OCI-LY7 (cell line): ENCODE data around the gene AFF2. TPM values are rescaled to one million over a fixed set of nuclear protein-coding genes. Genes with fewer than 3 reads are reported as not detected.

ENCODE experiments used
- BruUV-seq: library from RNA; stranded (reverse); fragments of 400-500 nt; replicated peaks from 2 replicates; lab custom pipeline; 2021; lab: Mats Ljungman, UMichigan
- CTCF ChIA-PET: fragments of 300-600 bp; sonication (Branson Sonifier 250); formaldehyde crosslinking; loops from one replicate; lab custom pipeline; 2022; ENCODE audit warnings: antibody characterized with exemption; ENCODE audit not compliant: unreplicated experiment; lab: Charles Lee
- POLR2A ChIA-PET: fragments of 300-600 bp; sonication (Branson Sonifier 250); formaldehyde crosslinking; loops from one replicate; lab custom pipeline; 2022; ENCODE audit warnings: antibody characterized with exemption; lab: Charles Lee
- DNase-seq: peaks from one replicate; pipeline ENCODE4 v3.0.0-alpha.2; 2015; ENCODE audit warnings: low spot score
- H2AFZ ChIP-seq: fragments of 200-600 bp; sonication (generic), shearing (Covaris generic); 2 replicates; pipeline ENCODE4 v1.6.1; 2014; ENCODE audit warnings: mild to moderate bottlenecking, antibody characterized with exemption, low read length, moderate library complexity
- H3K27ac ChIP-seq: fragments of 200-600 bp; sonication (generic); 2 replicates; pipeline ENCODE4 v1.5.1; 2014; ENCODE audit warnings: mixed run types, low read depth, mild to moderate bottlenecking, moderate library complexity, low read length, inconsistent platforms; ENCODE audit not compliant: poor library complexity, severe bottlenecking
- H3K36me3 ChIP-seq: fragments of 200-600 bp; sonication (generic); 2 replicates; pipeline ENCODE4 v1.6.1; 2014; ENCODE audit warnings: mild to moderate bottlenecking, antibody characterized with exemption, low read length, moderate library complexity, mixed read lengths; ENCODE audit not compliant: insufficient read depth
- H3K4me1 ChIP-seq: fragments of 200-600 bp; sonication (generic); 2 replicates; pipeline ENCODE4 v1.5.1; 2014; ENCODE audit warnings: mild to moderate bottlenecking, low read length; ENCODE audit not compliant: insufficient read depth, poor library complexity, severe bottlenecking
- H3K4me2 ChIP-seq: fragments of 200-600 bp; sonication (generic); 2 replicates; pipeline ENCODE4 v1.6.1; 2014; ENCODE audit warnings: mild to moderate bottlenecking, low read length
- H3K4me3 ChIP-seq: fragments of 200-600 bp; sonication (generic); 2 replicates; pipeline ENCODE4 v1.5.1; 2014; ENCODE audit warnings: mild to moderate bottlenecking, low read depth, low read length; ENCODE audit not compliant: poor library complexity, severe bottlenecking
- H3K79me2 ChIP-seq: fragments of 200-600 bp; sonication (generic); 2 replicates; pipeline ENCODE4 v1.6.1; 2016; ENCODE audit warnings: low read depth, mild to moderate bottlenecking, low read length, moderate library complexity, mixed read lengths; ENCODE audit not compliant: insufficient read depth
- H3K9me2 ChIP-seq: fragments of 200-600 bp; sonication (generic); 2 replicates; pipeline ENCODE4 v1.6.1; 2016; ENCODE audit warnings: mild to moderate bottlenecking, low read length, mixed read lengths; ENCODE audit not compliant: insufficient read depth
- H3K9me3 ChIP-seq: fragments of 200-600 bp; sonication (generic); 2 replicates; pipeline ENCODE4 v1.6.1; 2014; ENCODE audit warnings: mild to moderate bottlenecking, mixed run types, low read length, mixed read lengths
- H4K20me1 ChIP-seq: fragments of 200-600 bp; sonication (generic); 2 replicates; pipeline ENCODE4 v1.6.1; 2014; ENCODE audit warnings: mild to moderate bottlenecking, antibody characterized with exemption, low read length, moderate library complexity, mixed read lengths; ENCODE audit not compliant: insufficient read depth
- EZH2phosphoT487 ChIP-seq: fragments of 200-600 bp; sonication (generic); IDR thresholded peaks from 2 replicates; pipeline ENCODE4 v1.6.1; 2018; ENCODE audit warnings: low read depth, borderline replicate concordance, mild to moderate bottlenecking, mixed run types, antibody characterized with exemption, low read length, moderate library complexity, mixed read lengths
- intact Hi-C: fragments of 100-400 bp; cut with micrococcal nuclease; formaldehyde crosslinking; loops from one replicate; pipeline ENCODE4 v1.10.0; 2022; ENCODE audit not compliant: unreplicated experiment
- total RNA-seq, 2 experiments: library from RNA; depleted of rRNA in 1 of 2; stranded (reverse); fragments of >200 nt in 1 of 2; shearing (Covaris generic) in 1 of 2; gene quantifications; 2 replicates each; pipeline ENCODE4 v1.2.3, GENCODE V29; 2014 to 2022
- TF ChIP-seq, protein P1 (sequence below): fragments of 200-600 bp; sonication (generic); conservative IDR thresholded peaks from 2 replicates; pipeline ENCODE4 v1.5.1; 2014; ENCODE audit warnings: mild to moderate bottlenecking, antibody characterized with exemption, low read length, moderate library complexity, mixed read lengths

The AFF2 gene
- total RNA-seq, 2 experiments from 2014 or later, result 102 to 106 TPM

DNA sequence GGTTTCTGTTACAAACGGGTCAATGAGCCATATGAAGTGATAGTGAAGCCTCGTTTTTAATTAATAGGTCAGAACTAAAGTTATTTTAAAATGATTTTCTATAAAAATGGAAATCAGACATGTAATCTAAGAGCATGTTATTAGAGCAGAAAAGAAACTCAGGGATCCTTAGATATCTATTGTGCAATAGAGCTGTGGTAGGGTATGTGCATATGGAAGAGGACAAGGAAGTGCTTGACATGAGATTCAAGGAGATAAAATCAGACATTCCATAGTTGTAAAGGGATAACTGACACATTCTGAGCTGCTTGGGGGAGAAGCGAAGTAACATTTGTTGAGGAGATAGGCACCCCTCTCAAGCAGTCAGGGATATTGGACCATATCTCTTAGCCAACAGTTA, 143.0 kb downstream of the AFF2 start:
- H3K9me3 ChIP-seq, result no peaks in the 10 kb centered on the region
- CTCF ChIA-PET, result no interaction called here
- POLR2A ChIA-PET, result no interaction called here
- no peaks in the 10 kb centered on the region for H3K9me2 ChIP-seq
- intact Hi-C loops, result no loop called here
- H4K20me1 ChIP-seq, result no peaks in the 10 kb centered on the region
- peaks cover 73% of the 10 kb centered on the region for H3K79me2 ChIP-seq
- no peak overlapping the region for H3K4me3 ChIP-seq
- H3K36me3 ChIP-seq, result no peaks in the 10 kb centered on the region; the same call in 1 of the 2 replicates
- H3K4me2 ChIP-seq, result no peak overlapping the region
- TF ChIP-seq, protein P1, sequence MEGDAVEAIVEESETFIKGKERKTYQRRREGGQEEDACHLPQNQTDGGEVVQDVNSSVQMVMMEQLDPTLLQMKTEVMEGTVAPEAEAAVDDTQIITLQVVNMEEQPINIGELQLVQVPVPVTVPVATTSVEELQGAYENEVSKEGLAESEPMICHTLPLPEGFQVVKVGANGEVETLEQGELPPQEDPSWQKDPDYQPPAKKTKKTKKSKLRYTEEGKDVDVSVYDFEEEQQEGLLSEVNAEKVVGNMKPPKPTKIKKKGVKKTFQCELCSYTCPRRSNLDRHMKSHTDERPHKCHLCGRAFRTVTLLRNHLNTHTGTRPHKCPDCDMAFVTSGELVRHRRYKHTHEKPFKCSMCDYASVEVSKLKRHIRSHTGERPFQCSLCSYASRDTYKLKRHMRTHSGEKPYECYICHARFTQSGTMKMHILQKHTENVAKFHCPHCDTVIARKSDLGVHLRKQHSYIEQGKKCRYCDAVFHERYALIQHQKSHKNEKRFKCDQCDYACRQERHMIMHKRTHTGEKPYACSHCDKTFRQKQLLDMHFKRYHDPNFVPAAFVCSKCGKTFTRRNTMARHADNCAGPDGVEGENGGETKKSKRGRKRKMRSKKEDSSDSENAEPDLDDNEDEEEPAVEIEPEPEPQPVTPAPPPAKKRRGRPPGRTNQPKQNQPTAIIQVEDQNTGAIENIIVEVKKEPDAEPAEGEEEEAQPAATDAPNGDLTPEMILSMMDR, result no peak
- no peak for DNase-seq
- peaks cover 29% of the 10 kb centered on the region for H3K4me1 ChIP-seq
- no peak overlapping the region for H3K27ac ChIP-seq
- BruUV-seq, result no TSS peak
- no peak overlapping the region for H2AFZ ChIP-seq

DNA sequence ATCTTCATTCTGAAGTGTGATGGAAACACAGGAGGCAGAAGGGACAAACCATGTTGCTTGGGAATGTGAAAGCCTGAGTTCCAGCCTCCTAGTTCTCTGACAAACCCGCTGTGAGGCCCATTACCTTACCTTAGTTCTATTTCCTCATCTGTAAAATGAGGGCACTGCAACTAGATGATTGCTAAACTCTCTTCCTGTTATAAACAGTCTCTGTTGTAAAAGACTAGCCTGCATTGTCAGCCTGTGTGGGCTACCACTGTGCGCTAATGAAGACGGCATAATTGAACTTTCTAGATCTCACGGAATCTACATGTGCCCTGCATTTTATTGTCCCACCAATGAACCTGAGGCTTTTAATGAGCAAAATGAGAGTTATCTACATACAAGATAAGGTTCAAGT, 147.2 kb downstream of the AFF2 start:
- Histone ChIP-seq H3K79me2 (peaks cover 76% of the 10 kb centered on the region), H3K4me3 (no peak overlapping the region), H3K4me2 (peak overlapping the region; percentile 48; the same call in 1 of the 2 replicates), H4K20me1 (no peaks in the 10 kb centered on the region), H3K36me3 (peaks cover 23% of the 10 kb centered on the region), H3K9me2 (no peaks in the 10 kb centered on the region), H3K4me1 (peaks cover 52% of the 10 kb centered on the region), H2AFZ (no peak overlapping the region), H3K9me3 (no peaks in the 10 kb centered on the region), H3K27ac (peak overlapping the region; percentile 35)
- CTCF ChIA-PET, result interaction anchor here (1.0 kb wide), 1 partner anchor 11 kb away, joined by 3 read pairs; no protein-coding TSS in a partner anchor
- TF ChIP-seq, protein P1, result no peak
- no peak for TF ChIP-seq EZH2phosphoT487
- intact Hi-C loops, result no loop called here
- peak; percentile 27 for DNase-seq
- POLR2A ChIA-PET, result interaction anchor here (1.3 kb wide), 1 partner anchor 9 kb away, joined by 3 read pairs; no protein-coding TSS in a partner anchor
- BruUV-seq, result no TSS peak

DNA sequence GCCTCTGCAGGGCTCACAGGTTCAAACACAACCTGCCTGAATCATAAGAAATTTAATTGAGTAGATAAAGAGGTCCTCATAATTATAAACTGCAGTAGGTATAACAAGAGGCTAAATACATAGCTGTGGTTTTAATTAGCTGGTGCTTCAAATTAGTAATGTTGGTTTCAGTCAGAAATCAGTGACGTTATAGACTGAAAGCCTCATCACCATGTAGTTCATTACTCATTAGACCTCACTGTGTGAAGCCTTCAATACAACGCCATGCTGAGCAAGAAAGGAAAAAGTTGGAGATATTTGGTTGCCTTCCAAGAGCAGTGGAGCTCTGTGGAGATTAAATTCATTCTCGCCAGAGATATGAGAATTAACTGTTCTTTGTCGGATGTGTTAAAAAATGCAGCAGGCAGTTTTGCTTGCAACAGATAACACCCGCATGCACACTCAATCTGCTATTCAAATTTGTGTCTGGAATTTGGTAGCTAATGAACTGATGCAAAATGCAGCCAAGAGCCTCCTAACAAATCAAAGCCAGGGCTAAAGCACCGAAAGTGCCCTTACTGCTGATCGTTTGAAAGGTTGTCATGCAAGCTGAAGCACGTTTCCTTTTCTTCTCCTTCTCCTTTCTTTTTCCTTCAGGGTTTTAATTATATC, 148.9 kb downstream of the AFF2 start:
- H3K9me2 ChIP-seq, result no peaks in the 10 kb centered on the region
- H4K20me1 ChIP-seq, result no peaks in the 10 kb centered on the region
- peak overlapping the region; percentile 40; the same call in 1 of the 2 replicates for H3K4me2 ChIP-seq
- peaks cover 52% of the 10 kb centered on the region for H3K4me1 ChIP-seq
- peak overlapping the region; percentile 39 for H3K27ac ChIP-seq
- H2AFZ ChIP-seq, result no peak overlapping the region
- TF ChIP-seq, protein P1, result no peak
- TF ChIP-seq EZH2phosphoT487, result no peak
- no peak overlapping the region for H3K4me3 ChIP-seq
- intact Hi-C loops, result no loop called here
- H3K79me2 ChIP-seq, result peaks cover 76% of the 10 kb centered on the region
- peaks cover 39% of the 10 kb centered on the region for H3K36me3 ChIP-seq
- no peaks in the 10 kb centered on the region for H3K9me3 ChIP-seq
- BruUV-seq, result no TSS peak
- POLR2A ChIA-PET, result interaction anchor here (0.7 to 1.4 kb wide), 6 partner anchors 9 to 338 kb away, joined by 3 to 5 read pairs (median 4); no protein-coding TSS in a partner anchor
- DNase-seq, result no peak
- CTCF ChIA-PET, result no interaction called here
